SK-N-MC (cell line): ENCODE data around the gene PHACTR3.

Experiments
- DNase-seq: peaks from one replicate; pipeline ENCODE4 v3.0.0-alpha.2; 2011; ENCODE audit warnings: low read depth, low spot score
- H3K27ac ChIP-seq: fragments of 200-600 bp; sonication (generic); 2 replicates; pipeline ENCODE4 v1.5.1; 2016; ENCODE audit warnings: mixed run types
- H3K36me3 ChIP-seq: fragments of 200-600 bp; sonication (generic); 2 replicates; pipeline ENCODE4 v1.6.1; 2017; ENCODE audit warnings: antibody characterized with exemption, low read length, mixed read lengths; ENCODE audit not compliant: insufficient read depth
- H3K4me3 ChIP-seq: fragments of 200-600 bp; sonication (generic); 2 replicates; pipeline ENCODE4 v1.5.1; 2016
- H3K9ac ChIP-seq: fragments of 200-600 bp; sonication (generic); 2 replicates; pipeline ENCODE4 v1.8.0; 2017; ENCODE audit warnings: mixed run types, mixed read lengths; ENCODE audit not compliant: insufficient read length
- H3K9me3 ChIP-seq: fragments of 200-600 bp; sonication (generic); 2 replicates; pipeline ENCODE4 v1.6.1; 2017; ENCODE audit warnings: low read depth, mild to moderate bottlenecking, antibody characterized with exemption, low read length, moderate library complexity, mixed read lengths
- EZH2 ChIP-seq: fragments of 200-600 bp; sonication (generic); IDR thresholded peaks from one replicate; pipeline ENCODE4 v1.6.1; 2017; ENCODE audit warnings: antibody characterized with exemption
- FOXP2 ChIP-seq: optimal IDR thresholded peaks from 2 replicates; pipeline ENCODE3; 2011; ENCODE audit warnings: mild to moderate bottlenecking, moderate library complexity; ENCODE audit not compliant: insufficient read depth; ENCODE audit errors: extremely low read length, control extremely low read depth
- POLR2AphosphoS5 ChIP-seq: IDR thresholded peaks from 2 replicates; pipeline ENCODE4 v1.6.1; 2012; ENCODE audit warnings: mild to moderate bottlenecking, low read depth, low read length, borderline replicate concordance

PHACTR3 gene

DNA sequence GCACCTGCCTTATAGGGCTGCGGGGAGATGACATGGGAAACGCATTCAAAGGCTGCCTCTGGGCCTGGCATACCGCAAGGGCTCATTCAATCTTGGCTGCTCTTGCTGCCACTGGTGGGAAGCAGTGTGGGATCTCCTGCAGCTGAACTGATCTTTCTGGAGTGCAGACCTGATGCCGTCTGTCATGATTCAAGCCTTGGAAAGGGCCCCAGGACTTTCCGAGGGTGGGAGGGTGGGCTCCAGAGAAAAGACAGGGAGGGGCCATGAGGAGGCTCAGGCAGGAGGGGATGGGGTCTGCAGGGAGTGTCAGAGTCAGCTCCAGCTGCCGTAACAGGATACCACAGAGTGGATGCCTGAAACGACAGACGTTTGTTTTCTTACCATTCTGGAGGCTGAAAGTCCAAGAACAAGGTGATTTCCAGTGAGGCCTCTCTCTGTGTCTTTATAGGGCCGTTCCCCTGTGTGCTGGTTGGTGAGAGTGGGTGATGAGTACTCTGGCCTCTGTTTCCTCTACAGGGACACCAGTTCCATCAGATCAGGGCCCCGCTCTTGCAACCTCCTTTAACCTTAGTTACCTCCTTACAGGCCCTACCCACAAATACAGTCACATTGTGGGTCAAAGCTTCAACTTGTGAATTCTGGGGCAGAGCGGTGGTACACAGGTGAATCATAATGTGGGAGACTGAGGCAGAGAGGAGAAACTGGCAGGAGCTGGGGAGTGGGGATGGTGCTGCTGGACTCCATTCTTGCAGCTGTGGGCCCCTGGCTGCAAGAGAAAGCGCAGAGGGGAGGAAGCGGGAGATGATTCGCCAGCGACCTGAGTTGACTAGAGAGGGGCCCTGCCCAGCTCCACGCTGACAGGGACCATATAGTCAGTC is 180.7 kb downstream of the PHACTR3 start:
- Histone ChIP-seq H3K27ac (no peak overlapping the region), H3K9ac (no peak overlapping the region), H3K9me3 (no peaks in the 10 kb centered on the region), H3K36me3 (no peaks in the 10 kb centered on the region), H3K4me3 (no peak overlapping the region)
- no peak for DNase-seq
- TF ChIP-seq EZH2 (no peak), POLR2AphosphoS5 (no peak), FOXP2 (no peak)

- no peak overlapping the region for H3K27ac ChIP-seq
- no peaks in the 10 kb centered on the region for H3K9me3 ChIP-seq
- no peak overlapping the region for H3K9ac ChIP-seq
- no peaks in the 10 kb centered on the region for H3K36me3 ChIP-seq
- TF ChIP-seq POLR2AphosphoS5 (no peak), FOXP2 (no peak), EZH2 (no peak)
- no peak for DNase-seq
- H3K4me3 ChIP-seq = no peak overlapping the region
Observed at GRCh38 chr20:59785669-59785959, 181.3 kb downstream of the PHACTR3 start.

DNA sequence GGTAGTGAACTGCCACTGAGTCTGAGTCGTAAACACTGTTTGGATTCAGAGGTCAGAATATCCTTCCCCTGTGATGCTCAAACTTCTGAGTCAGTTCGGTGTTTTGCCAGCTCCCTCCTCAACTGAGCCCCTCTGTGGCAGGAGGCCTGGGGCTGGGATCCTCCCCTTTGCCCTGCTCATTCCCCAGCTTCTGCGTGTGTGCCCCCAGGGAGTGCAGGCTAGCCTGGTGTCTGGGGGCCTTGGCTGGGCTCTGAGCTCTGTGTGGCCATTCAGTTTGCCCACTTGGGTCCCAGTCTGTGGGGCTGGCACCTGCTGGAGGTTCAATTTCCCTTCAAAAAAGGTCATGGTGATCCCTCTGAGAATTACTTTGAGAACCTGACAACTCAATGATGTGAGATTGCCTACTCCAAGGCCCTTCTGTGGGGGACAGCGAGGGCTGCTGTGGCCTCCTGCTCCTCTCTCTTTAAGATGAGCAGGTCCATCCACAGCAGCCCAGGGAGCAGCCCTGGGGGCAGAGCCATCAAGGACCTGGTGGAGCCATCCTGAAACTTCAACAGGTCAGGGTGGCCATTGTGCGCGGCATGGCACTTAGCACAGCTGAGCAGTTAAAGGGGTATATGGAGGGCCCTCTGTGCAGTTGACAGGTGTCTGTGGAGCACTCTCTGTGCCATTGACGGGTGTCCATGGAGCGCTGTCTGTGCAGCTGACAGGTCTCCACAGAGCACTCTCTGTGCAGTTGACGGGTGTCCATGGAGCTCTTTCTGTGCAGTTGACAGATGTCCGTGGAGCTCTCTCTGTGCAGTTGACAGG is 181.9 kb downstream of the PHACTR3 start:
- no peaks in the 10 kb centered on the region for H3K36me3 ChIP-seq
- DNase-seq = no peak
- H3K9ac ChIP-seq = no peak overlapping the region
- H3K27ac ChIP-seq = no peak overlapping the region
- H3K9me3 ChIP-seq = no peaks in the 10 kb centered on the region
- no peak for TF ChIP-seq POLR2AphosphoS5
- TF ChIP-seq EZH2 = no peak
- TF ChIP-seq FOXP2 = no peak
- no peak overlapping the region for H3K4me3 ChIP-seq

GRCh38 chr20:59786801-59787537 is 182.6 kb downstream of the PHACTR3 start:
- Histone ChIP-seq H3K36me3 (no peaks in the 10 kb centered on the region), H3K9ac (no peak overlapping the region), H3K27ac (no peak overlapping the region), H3K4me3 (no peak overlapping the region), H3K9me3 (no peaks in the 10 kb centered on the region)
- no peak for DNase-seq
- TF ChIP-seq FOXP2 (no peak), POLR2AphosphoS5 (no peak), EZH2 (no peak)

DNA sequence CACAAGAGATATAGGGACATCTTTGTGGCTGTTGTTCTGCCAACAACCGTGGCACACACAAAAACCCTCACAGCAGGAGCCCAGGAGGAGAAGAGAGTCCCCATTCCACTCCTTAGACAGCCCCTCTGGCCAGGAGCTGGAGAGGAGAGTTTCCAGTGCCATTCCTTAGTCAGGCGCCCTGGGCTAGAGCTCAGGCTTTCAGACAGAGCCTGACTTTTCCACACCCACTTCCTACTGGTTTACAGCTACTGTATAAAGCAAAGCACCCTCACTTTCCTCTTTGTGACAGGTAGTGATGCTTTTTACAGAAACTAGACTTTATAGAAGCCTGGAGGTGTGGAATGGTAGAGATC is 183.2 kb downstream of the PHACTR3 start:
- DNase-seq = no peak
- H3K9ac ChIP-seq = no peak overlapping the region
- no peaks in the 10 kb centered on the region for H3K36me3 ChIP-seq
- TF ChIP-seq FOXP2 (no peak), POLR2AphosphoS5 (no peak), EZH2 (no peak)
- no peak overlapping the region for H3K4me3 ChIP-seq
- no peak overlapping the region for H3K27ac ChIP-seq
- H3K9me3 ChIP-seq = no peaks in the 10 kb centered on the region

- no peaks in the 10 kb centered on the region for H3K9me3 ChIP-seq
- no peak for DNase-seq
Observed at GRCh38 chr20:59788196-59788735, 183.9 kb downstream of the PHACTR3 start.

DNA sequence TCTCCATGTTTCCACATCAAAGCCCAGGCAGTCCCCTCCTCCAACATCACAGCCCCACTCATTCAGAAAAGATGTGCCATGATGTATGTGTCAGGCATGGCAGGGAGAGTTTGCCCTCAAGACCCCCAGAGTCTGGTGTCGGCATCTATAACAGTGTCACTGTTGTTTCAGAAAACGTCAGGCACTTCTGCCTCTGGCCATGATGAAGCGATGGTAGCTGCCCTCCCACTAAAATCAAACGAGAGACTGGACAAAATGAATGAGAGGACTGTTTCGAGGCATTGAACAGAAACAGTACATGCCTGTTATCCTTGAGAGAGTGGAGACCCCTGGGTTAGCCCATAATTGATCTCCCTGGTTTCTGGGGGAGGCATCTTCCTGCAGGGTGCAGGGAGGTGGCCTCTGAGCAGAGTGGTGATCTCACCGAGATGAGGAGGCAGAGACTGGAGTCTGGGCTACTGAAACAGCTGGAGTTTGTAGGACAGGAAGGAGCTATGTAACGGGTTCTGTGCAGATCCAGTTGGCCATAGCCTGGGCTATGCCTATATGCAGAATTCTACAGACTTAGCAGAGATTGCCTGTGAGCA is 184.6 kb downstream of the PHACTR3 start:
- no peak for DNase-seq
- Histone ChIP-seq H3K27ac (no peak overlapping the region), H3K36me3 (no peaks in the 10 kb centered on the region)

More at GRCh38 chr20:59788196-59788735, 183.9 kb downstream of the PHACTR3 start:
- TF ChIP-seq POLR2AphosphoS5 (no peak), FOXP2 (no peak), EZH2 (no peak)
- H3K9ac ChIP-seq = no peak overlapping the region
- H3K4me3 ChIP-seq = no peak overlapping the region
- H3K27ac ChIP-seq = no peak overlapping the region
- H3K36me3 ChIP-seq = no peaks in the 10 kb centered on the region

DNA sequence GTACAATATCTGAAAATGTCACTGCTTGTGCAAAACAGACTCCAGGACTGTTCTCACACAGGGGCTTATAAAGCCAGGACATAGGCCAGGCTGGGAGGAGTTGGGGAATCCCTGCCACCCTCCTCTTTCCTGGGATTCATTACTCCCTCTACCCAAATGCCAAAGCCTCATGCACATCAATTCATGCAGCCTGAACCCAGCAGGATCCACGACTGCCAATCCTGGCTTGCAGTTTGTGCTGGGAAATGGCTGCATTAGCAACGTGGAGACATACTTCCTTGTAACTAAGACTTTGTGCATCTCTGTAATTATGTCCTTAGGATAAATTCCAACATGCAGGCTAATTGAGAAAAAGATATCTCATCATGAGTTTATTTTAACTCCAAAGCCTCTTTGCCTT is 185.3 kb downstream of the PHACTR3 start:
- Histone ChIP-seq H3K4me3 (no peak overlapping the region), H3K9ac (no peak overlapping the region), H3K9me3 (no peaks in the 10 kb centered on the region), H3K36me3 (no peaks in the 10 kb centered on the region), H3K27ac (no peak overlapping the region)
- no peak for DNase-seq
- TF ChIP-seq FOXP2 (no peak), POLR2AphosphoS5 (no peak), EZH2 (no peak)

More for the DNA sequence above, 184.6 kb downstream of the PHACTR3 start:
- Histone ChIP-seq H3K4me3 (no peak overlapping the region), H3K9ac (no peak overlapping the region), H3K9me3 (no peaks in the 10 kb centered on the region)
- TF ChIP-seq FOXP2 = no peak
- TF ChIP-seq POLR2AphosphoS5 = no peak
- no peak for TF ChIP-seq EZH2
